HCT116 (cell line): ENCODE data around the gene SYTL3. TPM values are rescaled to one million over a fixed set of nuclear protein-coding genes. Genes with fewer than 3 reads are reported as not detected.
"Not testable (repeated sequence)": the region's sequence is repeated elsewhere in the genome, so short reads cannot be mapped to it uniquely, and the experiment has no call there.

Experiments
- ATAC-seq: fragments of 200-7000 bp; cut with Tn5 transposase; 2 replicates; pipeline ENCODE4 v1.9.1; 2020; ENCODE audit warnings: mild to moderate bottlenecking, moderate library complexity
- BruUV-seq: library from RNA; stranded (reverse); fragments of 400-500 nt; replicated peaks from 2 replicates; lab custom pipeline; 2021; lab: Mats Ljungman, UMichigan
- CTCF ChIA-PET: fragments of 300-600 bp; sonication (Branson Sonifier 250); formaldehyde crosslinking; loops from one replicate; lab custom pipeline; 2021; ENCODE audit warnings: antibody characterized with exemption; lab: Charles Lee
- POLR2A ChIA-PET: fragments of 300-600, 350-600 bp; sonication (Branson Sonifier 250); formaldehyde crosslinking; loops from one replicate; lab custom pipeline; 2021; ENCODE audit warnings: antibody characterized with exemption; lab: Charles Lee
- RAD21 ChIA-PET, 2 experiments: fragments of 300-600 bp; sonication (Branson Sonifier 250); formaldehyde crosslinking; loops; one replicate each; lab custom pipeline; 2023; ENCODE audit warnings: low total read pairs in 2 of 2; ENCODE audit not compliant: uncharacterized antibody in 2 of 2, unreplicated experiment in 2 of 2, low non-redundant PET in 1 of 2; lab: Charles Lee
- DNase-seq: peaks from one replicate; pipeline ENCODE4 v3.0.0-alpha.2; 2010; ENCODE audit warnings: low read depth, low spot score
- H2AFZ ChIP-seq: fragments of 200-600 bp; shearing (Covaris generic), sonication (generic); 2 replicates; pipeline ENCODE4 v1.6.1; 2017; ENCODE audit warnings: low read depth, mixed run types, mixed read lengths, antibody characterized with exemption, low read length; ENCODE audit not compliant: poor library complexity, severe bottlenecking
- H3K27ac ChIP-seq: 2 replicates; pipeline ENCODE4 v1.5.1; 2012; ENCODE audit warnings: low read depth, low read length
- H3K27me3 ChIP-seq: fragments of 200-600 bp; sonication (generic); 2 replicates; pipeline ENCODE4 v1.6.1; 2016; ENCODE audit warnings: mixed run types, low read length, mixed read lengths; ENCODE audit not compliant: insufficient read depth
- H3K36me3 ChIP-seq, 2 experiments: fragments of 200-500 bp in 1 of 2; fragments of 200-600 bp in 1 of 2; sonication (Bioruptor generic) in 1 of 2; sonication (generic) in 1 of 2; 2 replicates each; pipeline versions ENCODE4 v1.5.1 to v1.6.1; 2014 to 2016; ENCODE audit warnings: low read length in 2 of 2, inconsistent platforms in 1 of 2, mixed read lengths in 1 of 2, mixed run types in 1 of 2; ENCODE audit not compliant: insufficient read depth in 2 of 2, control insufficient read depth in 1 of 2
- H3K4me1 ChIP-seq, 2 experiments: fragments of 200-600 bp in 1 of 2; sonication (generic) in 1 of 2; 2 replicates each; pipeline versions ENCODE4 v1.5.1 to v1.6.1; 2012 to 2017; ENCODE audit warnings: low read length in 2 of 2, inconsistent platforms in 1 of 2, mild to moderate bottlenecking in 1 of 2, mixed read lengths in 1 of 2, mixed run types in 1 of 2, moderate library complexity in 1 of 2; ENCODE audit not compliant: insufficient read depth in 2 of 2, control insufficient read depth in 1 of 2
- H3K4me2 ChIP-seq: fragments of 200-600 bp; sonication (generic); 2 replicates; pipeline ENCODE4 v1.6.1; 2017; ENCODE audit warnings: mixed run types, low read length, mixed read lengths
- H3K4me3 ChIP-seq, 2 experiments: fragments of 200-600 bp in 1 of 2; sonication (generic) in 1 of 2; replicated peaks in 1 of 2; 2 replicates each; pipeline ENCODE4 v1.5.1; 2011 to 2016; ENCODE audit warnings: low read length in 2 of 2, control low read depth in 1 of 2, low read depth in 1 of 2, mild to moderate bottlenecking in 1 of 2, mixed read lengths in 1 of 2, mixed run types in 1 of 2
- H3K79me2 ChIP-seq: fragments of 200-600 bp; sonication (generic); 2 replicates; pipeline ENCODE4 v1.6.1; 2017; ENCODE audit warnings: mild to moderate bottlenecking, mixed run types, low read length, moderate library complexity, mixed read lengths; ENCODE audit not compliant: insufficient read depth
- H3K9ac ChIP-seq: fragments of 200-600 bp; sonication (generic); 2 replicates; pipeline ENCODE4 v1.6.1; 2016; ENCODE audit warnings: low read length, mixed read lengths
- H3K9me2 ChIP-seq: fragments of 200-600 bp; sonication (generic), shearing (Covaris generic); 2 replicates; pipeline ENCODE4 v1.6.1; 2017; ENCODE audit warnings: mixed run types, mild to moderate bottlenecking, moderate library complexity; ENCODE audit not compliant: insufficient read depth
- H3K9me3 ChIP-seq, 2 experiments: fragments of 200-500 bp in 1 of 2; fragments of 200-600 bp in 1 of 2; sonication (Bioruptor generic) in 1 of 2; sonication (generic) in 1 of 2; 2 replicates each; pipeline ENCODE4 v1.6.1; 2014 to 2017; ENCODE audit warnings: low read length in 2 of 2, mixed read lengths in 2 of 2, inconsistent platforms in 1 of 2, low read depth in 1 of 2, mild to moderate bottlenecking in 1 of 2, mixed run types in 1 of 2, moderate library complexity in 1 of 2; ENCODE audit not compliant: control insufficient read depth in 1 of 2, insufficient read depth in 1 of 2
- H4K20me1 ChIP-seq: fragments of 200-600 bp; sonication (generic), shearing (Covaris generic); 2 replicates; pipeline ENCODE4 v1.6.1; 2017; ENCODE audit warnings: mixed run types, mild to moderate bottlenecking, moderate library complexity; ENCODE audit not compliant: insufficient read depth
- RAD21 ChIP-seq: IDR thresholded peaks from 2 replicates; pipeline ENCODE4 v1.6.1; 2012; ENCODE audit warnings: low read depth, mild to moderate bottlenecking
- ZBTB33 ChIP-seq: IDR thresholded peaks from 2 replicates; pipeline ENCODE4 v1.6.1; 2011; ENCODE audit warnings: mild to moderate bottlenecking, low read length, moderate library complexity; ENCODE audit not compliant: insufficient replicate concordance; ENCODE audit errors: extremely low read depth
- intact Hi-C: fragments of 100-400 bp; cut with micrococcal nuclease; formaldehyde crosslinking; loops from 2 replicates; pipeline ENCODE4 v1.10.0; 2022
- total RNA-seq: library from RNA; stranded (reverse); gene quantifications from one replicate; pipeline ENCODE4 v1.2.1, GENCODE V29; 2021; ENCODE audit not compliant: unreplicated experiment
- TF ChIP-seq, protein P1 (sequence below), 3 experiments: fragments of 200-600 bp in 1 of 3; sonication (generic) in 1 of 3; IDR thresholded peaks in 2 of 3; conservative IDR thresholded peaks in 1 of 3; 2 replicates each; pipeline ENCODE4 v1.5.1; 2012 to 2017; ENCODE audit warnings: low read depth in 2 of 3, low read length in 2 of 3, antibody characterized with exemption in 1 of 3, borderline replicate concordance in 1 of 3, control low read depth in 1 of 3, mild to moderate bottlenecking in 1 of 3, mixed read lengths in 1 of 3, mixed run types in 1 of 3, moderate library complexity in 1 of 3; ENCODE audit not compliant: insufficient read depth in 1 of 3

SYTL3 gene
- total RNA-seq, 1 experiment from 2014 or later: 55.3 TPM

- H4K20me1 ChIP-seq: no peaks in the 10 kb centered on the region; the same call in 1 of the 2 replicates
- ATAC-seq (peak; percentile 91), DNase-seq (peak; percentile 48)
- H3K4me3 ChIP-seq: no peak overlapping the region
- H3K4me1 ChIP-seq: no peaks in the 10 kb centered on the region
- TF ChIP-seq ZBTB33: no peak
- peak; percentile 74 for TF ChIP-seq RAD21
- TF ChIP-seq, protein P1, sequence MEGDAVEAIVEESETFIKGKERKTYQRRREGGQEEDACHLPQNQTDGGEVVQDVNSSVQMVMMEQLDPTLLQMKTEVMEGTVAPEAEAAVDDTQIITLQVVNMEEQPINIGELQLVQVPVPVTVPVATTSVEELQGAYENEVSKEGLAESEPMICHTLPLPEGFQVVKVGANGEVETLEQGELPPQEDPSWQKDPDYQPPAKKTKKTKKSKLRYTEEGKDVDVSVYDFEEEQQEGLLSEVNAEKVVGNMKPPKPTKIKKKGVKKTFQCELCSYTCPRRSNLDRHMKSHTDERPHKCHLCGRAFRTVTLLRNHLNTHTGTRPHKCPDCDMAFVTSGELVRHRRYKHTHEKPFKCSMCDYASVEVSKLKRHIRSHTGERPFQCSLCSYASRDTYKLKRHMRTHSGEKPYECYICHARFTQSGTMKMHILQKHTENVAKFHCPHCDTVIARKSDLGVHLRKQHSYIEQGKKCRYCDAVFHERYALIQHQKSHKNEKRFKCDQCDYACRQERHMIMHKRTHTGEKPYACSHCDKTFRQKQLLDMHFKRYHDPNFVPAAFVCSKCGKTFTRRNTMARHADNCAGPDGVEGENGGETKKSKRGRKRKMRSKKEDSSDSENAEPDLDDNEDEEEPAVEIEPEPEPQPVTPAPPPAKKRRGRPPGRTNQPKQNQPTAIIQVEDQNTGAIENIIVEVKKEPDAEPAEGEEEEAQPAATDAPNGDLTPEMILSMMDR (IDR thresholded peaks at IDR 0.05 in 2 of 3, conservative IDR thresholded peaks at IDR 0.05 in 1 of 3; ENCODE audit: borderline replicate concordance in 1 of 3, insufficient read depth in 1 of 3, low read depth in 2 of 3, low read length in 2 of 3): peak; percentile 62 to 66 (median 65); a peak in 5 of 6 replicates
- no peak overlapping the region for H3K27ac ChIP-seq
- CTCF ChIA-PET: interaction anchor here (0.5 to 5.7 kb wide), 4 partner anchors 207 to 391 kb away, joined by 3 to 38 read pairs (median 14); no protein-coding TSS in a partner anchor
- no peaks in the 10 kb centered on the region for H3K9me2 ChIP-seq
- H3K9me3 ChIP-seq: no peaks in the 10 kb centered on the region
- POLR2A ChIA-PET: no interaction called here
- RAD21 ChIA-PET: interaction anchor here (0.6 to 1.8 kb wide), 5 partner anchors 31 to 391 kb away, joined by 3 to 6 read pairs (median 4); no protein-coding TSS in a partner anchor
- no peak overlapping the region for H2AFZ ChIP-seq
- no TSS peak for BruUV-seq
- H3K27me3 ChIP-seq: no peaks in the 10 kb centered on the region
- H3K4me2 ChIP-seq: no peak overlapping the region
- peaks cover 21 to 58% of the 10 kb centered on the region in 2 experiments for H3K36me3 ChIP-seq
- no peak overlapping the region for H3K9ac ChIP-seq
- H3K79me2 ChIP-seq: peaks cover 46% of the 10 kb centered on the region
- intact Hi-C loops: loop anchor here (2.0 kb wide), 1 partner anchor 385 kb away; no protein-coding TSS in a partner anchor
Observed at GRCh38 chr6:158605266-158605878, 44.5 kb upstream of the SYTL3 start.

- H4K20me1 ChIP-seq, H3K9me3 ChIP-seq, H3K4me1 ChIP-seq, H3K4me2 ChIP-seq, DNase-seq, H3K4me3 ChIP-seq, H3K9me2 ChIP-seq, ATAC-seq, BruUV-seq, H3K9ac ChIP-seq, intact Hi-C loops, H2AFZ ChIP-seq, POLR2A ChIA-PET, H3K27me3 ChIP-seq: not testable (repeated sequence)
- Histone ChIP-seq H3K27ac (peak overlapping the region; percentile 24), H3K36me3 (peaks cover 27 to 61% of the 10 kb centered on the region in 2 experiments), H3K79me2 (peaks cover 46% of the 10 kb centered on the region)
- CTCF ChIA-PET: interaction anchor here (2.2 to 5.7 kb wide), 2 partner anchors 385 to 392 kb away, joined by 24 to 38 read pairs; no protein-coding TSS in a partner anchor
- RAD21 ChIA-PET: interaction anchor here in 1 of 2 experiments (1.8 kb wide), 1 partner anchor 392 kb away, joined by 4 read pairs; no protein-coding TSS in a partner anchor
Observed at GRCh38 chr6:158606011-158606410, 43.8 kb upstream of the SYTL3 start.
